Uterus (tissue), 4 donors: ENCODE data around the gene MYOZ3. TPM values are rescaled to one million over a fixed set of nuclear protein-coding genes. Genes with fewer than 3 reads are reported as not detected.

Experiments used
- total RNA-seq, 4 donors: library from RNA; depleted of rRNA in 3 of 4; stranded (reverse); fragments of >200 nt in 3 of 4; gene quantifications; one replicate each; pipeline versions ENCODE4 v1.1.0 to v1.2.4, GENCODE V29; 2014 to 2023
- donor health status: DM: yes; HTN: yes; CAD: no.

The MYOZ3 gene
- total RNA-seq, 4 donors from 2014 or later, result 3.2 to 69.1 (median 3.4) TPM; not detected in 1

Other genes starting within 250 kb of the MYOZ3 start
- gene CD74, start 248.3 kb upstream of the MYOZ3 start, total RNA-seq, result 1,000 to 10,000 TPM in 1 of 4 donors, 100 to 1,000 TPM in 3; 118 to 1,231 (median 675) TPM
- over 10,000 TPM in 1 of 4 donors, 1,000 to 10,000 TPM in 3; 2,445 to 12,361 (median 6,046) TPM for gene RPS14, start 211.5 kb upstream of the MYOZ3 start, total RNA-seq
- 10 to 100 TPM; 10.9 to 86.0 (median 42.5) TPM for gene NDST1, start 153.1 kb upstream of the MYOZ3 start, total RNA-seq
- 100 to 1,000 TPM in 1 of 4 donors, 10 to 100 TPM in 1, 1 to 10 TPM in 2; 3.6 to 146 (median 10.6) TPM for gene SYNPO, start 20.6 kb upstream of the MYOZ3 start, total RNA-seq
- gene RBM22, start 39.8 kb downstream of the MYOZ3 start, total RNA-seq, result 10 to 100 TPM; 38.2 to 58.4 (median 43.2) TPM
- 10 to 100 TPM; 33.3 to 82.7 (median 62.3) TPM for gene DCTN4, start 97.8 kb downstream of the MYOZ3 start, total RNA-seq
- 10 to 100 TPM in 3 of 4 donors, 1 to 10 TPM in 1; 2.6 to 55.9 (median 32.1) TPM for gene SMIM3, start 117.5 kb downstream of the MYOZ3 start, total RNA-seq
- under 1 TPM in 1 of 4 donors, not detected in 3; 0.48 TPM for gene IRGM, start 185.3 kb downstream of the MYOZ3 start, total RNA-seq
- 10 to 100 TPM in 1 of 4 donors, 1 to 10 TPM in 3; 5.9 to 27.4 (median 7.0) TPM for gene ZNF300, start 243.7 kb downstream of the MYOZ3 start, total RNA-seq